HG02678 (cell line): ENCODE measurements around the gene KLHL22.
"Not testable (repeated sequence)": the region's sequence is repeated elsewhere in the genome, so short reads cannot be mapped to it uniquely, and the experiment has no call there.

Experiments
- ATAC-seq: cut with Tn5 transposase; IDR thresholded peaks from one replicate; pipeline ENCODE4 v1.9.1; 2021; ENCODE audit warnings: mild to moderate bottlenecking, moderate library complexity; ENCODE audit not compliant: unreplicated experiment

The KLHL22 gene

DNA sequence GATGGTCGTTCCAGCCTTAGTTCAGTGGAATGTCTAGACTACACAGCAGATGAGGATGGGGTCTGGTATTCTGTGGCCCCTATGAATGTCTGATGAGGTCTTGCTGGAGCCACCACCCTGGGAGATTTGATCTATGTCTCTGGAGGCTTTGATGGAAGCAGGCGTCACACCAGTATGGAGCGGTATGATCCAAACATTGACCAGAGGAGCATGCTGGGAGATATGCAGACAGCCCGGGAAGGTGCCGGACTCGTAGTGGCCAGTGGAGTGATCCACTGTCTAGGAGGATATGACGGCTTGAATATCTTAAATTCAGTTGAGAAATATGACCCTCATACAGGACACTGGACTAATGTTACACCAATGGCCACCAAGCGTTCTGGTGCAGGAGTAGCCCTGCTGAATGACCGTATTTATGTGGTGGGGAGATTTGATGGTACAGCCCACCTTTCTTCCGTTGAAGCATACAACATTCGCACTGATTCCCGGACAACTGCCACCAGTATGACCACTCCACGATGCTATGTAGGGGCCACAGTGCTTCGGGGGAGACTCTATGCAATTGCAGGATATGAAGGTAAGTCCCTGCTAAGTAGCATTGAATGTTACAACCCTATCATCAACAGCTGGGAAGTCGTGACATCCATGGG lies 44.3 kb downstream of the KLHL22 start:
- not testable (repeated sequence) for ATAC-seq

DNA sequence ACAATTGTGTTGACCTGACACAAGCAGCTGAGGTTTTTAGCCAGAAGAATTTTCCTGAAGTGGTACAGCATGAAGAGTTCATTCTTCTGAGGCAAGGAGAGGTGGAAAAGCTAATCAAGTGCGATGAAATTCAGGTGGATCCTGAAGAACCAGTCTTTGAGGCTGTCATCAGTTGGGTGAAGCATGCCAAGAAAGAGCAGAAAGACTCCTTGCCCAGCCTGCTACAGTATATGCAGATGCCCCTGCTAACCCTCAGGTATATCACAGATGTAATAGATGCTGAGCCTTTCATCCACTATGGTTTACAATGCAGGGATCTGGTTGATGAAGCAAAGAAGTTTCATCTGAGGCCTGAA lies 45.1 kb downstream of the KLHL22 start:
- ATAC-seq = no peak

DNA sequence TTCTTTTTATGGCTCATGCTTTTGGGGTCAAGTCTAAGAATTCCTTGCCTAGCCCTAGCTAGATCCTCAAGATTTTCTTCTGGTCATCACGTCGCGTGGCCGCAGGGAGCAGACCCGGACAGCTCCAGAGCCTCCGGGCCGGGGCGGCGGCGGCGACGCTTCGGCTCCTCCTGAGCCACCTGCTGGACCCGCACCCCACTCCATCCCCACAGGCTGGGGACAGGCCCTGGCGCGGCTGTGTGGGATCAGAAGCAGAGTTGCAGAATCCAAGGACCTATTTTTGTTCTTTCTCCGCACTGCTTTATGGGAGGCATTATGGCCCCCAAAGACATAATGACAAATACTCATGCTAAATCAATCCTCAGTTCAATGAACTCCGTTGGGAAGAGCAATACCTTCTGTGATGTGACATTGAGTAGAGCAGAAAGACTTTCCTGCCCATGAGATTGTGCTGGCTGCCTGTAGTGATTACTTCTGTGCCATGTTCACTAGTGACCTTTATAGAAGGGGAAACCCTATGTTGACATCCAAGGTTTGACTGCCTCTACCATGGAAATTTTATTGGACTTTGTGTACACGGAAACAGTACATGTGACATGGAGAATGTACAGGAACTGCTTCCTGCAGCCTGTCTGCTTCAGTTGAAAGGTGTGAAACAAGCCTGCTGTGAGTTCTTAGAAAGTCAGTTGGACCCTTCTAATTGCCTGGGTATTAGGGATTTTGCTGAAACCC lies 45.6 kb downstream of the KLHL22 start:
- ATAC-seq = no peak

DNA sequence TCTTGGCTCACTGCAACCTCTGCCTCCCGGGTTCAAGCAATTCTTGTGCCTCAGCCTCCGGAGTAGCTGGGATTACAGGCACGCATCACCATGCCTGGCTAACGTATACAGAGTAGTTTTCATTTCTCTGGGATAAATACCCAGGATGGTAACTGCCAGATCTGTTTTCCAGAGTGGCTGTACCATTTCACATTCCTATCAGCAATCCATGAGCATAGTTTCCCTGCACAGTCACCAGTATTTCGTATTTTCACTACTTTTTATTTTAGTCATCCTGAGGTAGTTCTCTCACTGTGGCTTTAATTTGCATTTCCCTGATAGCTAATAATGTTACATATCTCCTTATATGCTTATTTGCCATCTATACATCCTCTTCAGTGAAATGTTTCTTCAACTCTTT lies 47.0 kb downstream of the KLHL22 start:
- no peak for ATAC-seq

- no peak for ATAC-seq
These were observed 49.1 kb downstream of the KLHL22 start for GRCh38 chr22:20446383-20446970.

GRCh38 chr22:20444325-20444724 lies 51.3 kb downstream of the KLHL22 start:
- no peak for ATAC-seq

DNA sequence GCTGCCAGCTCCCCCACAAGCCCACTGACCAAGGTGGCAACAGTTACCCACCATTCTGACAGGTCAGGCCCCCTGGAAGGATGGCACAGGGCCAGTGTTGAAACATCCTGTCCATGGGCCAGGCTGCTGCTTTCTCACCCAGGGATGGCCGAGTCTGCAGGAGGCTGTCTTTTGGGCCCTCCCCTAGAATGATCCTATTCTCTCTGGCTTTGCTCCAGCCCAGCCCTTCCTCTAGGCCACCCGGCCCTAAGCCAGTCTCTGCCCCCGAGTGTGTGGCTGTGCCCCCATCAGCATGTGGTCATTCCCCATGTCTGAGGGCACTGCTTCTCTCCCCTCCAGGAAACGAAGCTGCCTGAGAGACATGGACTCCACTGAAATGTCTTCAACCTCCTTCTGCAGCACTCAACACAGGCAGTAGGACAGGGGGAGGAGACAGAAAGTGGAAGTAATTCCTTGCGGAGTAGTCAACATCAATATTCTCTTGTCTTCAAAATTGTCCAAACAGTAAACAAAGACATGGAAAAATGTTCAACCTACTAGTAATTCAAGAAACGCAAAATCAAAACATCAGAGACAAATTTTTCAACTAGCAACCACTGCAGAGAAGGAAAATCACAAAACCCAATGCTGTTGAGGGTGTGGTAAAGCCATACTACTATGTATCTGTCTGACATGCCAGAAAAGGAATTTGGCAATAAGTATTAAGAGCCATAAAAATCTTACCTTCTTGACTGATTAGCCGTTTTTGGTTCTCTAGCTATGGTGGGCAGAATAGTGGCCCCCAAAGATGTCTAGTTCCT lies 52.9 kb downstream of the KLHL22 start:
- ATAC-seq = no peak

GRCh38 chr22:20441631-20442484 lies 53.7 kb downstream of the KLHL22 start:
- ATAC-seq = no peak

GRCh38 chr22:20440637-20441591 lies 54.7 kb downstream of the KLHL22 start:
- no peak for ATAC-seq

DNA sequence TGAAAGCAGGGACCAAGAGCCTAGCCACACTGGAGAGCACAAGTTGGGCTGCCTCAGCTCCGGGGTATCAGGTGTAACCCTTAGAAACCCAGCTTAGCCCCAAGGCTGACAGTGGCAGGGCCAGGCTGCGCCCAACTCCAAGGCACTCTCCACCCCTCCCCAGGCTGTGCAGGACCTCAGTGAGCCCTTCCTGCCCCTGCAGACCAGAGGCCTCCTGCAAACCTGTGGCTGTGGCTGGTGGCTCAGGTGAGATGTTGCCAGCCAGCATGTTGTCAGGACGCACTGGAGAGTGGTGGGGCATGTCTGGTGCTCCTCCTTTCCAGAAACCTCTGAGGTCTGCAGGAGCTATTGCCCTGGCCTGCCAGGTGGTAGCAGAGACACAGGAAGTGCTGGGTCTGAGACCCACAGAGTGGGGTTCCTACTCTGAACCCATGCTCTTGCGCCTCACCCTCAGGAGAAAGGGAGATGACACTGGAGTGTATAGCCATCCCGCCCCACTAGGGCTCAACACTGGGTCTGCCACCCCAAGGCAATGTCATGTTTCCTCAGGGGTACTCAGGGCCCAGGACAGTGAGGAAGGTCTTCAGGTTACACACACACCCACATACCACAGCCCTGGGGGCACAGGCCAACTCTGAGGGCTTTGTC lies 55.5 kb downstream of the KLHL22 start:
- no peak for ATAC-seq

- ATAC-seq = no peak
These were observed 56.1 kb downstream of the KLHL22 start for GRCh38 chr22:20439556-20439927.

- no peak for ATAC-seq
These were observed 56.7 kb downstream of the KLHL22 start for GRCh38 chr22:20438678-20439492.

GRCh38 chr22:20438427-20438677 lies 57.2 kb downstream of the KLHL22 start:
- ATAC-seq = no peak

DNA sequence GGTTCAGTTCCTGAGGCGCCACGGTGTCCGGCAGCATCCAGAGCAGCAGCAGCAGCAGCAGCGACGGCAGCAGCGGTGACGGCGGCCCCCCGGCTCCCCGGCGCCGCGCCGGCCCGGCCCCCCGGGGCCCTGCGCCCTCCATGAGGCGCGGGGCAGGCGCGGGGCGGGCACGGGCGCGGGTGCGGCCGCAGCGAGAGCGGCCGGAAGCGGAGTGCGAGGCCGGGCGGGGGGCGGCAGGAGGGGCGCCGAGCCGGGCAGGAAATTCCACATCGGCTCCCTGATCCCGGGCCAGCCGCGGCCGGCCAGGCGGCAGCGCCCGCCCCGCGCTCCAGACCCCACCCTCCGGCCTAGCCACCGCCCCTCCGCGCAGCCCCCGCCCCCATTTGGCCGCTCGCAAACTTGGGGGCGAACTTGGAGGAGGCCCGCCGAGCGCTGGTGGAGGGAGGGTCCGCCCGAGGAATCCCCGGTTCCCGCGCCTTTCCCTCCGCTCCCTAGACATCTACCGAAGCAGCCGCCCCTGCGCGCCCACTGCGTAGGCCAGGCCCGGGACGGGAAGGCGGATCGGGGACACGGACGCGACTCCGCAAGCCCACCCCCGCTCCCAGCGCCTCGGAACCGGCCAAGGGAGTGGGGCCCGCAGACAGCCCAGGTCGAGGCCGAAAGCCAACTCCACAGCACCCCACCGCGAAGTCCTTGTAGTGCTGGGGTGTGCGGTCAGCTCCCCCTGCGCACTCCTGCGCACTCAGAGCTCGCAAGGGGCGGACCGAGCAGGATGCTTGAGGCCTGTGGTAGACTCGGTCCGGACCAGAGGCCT lies 57.8 kb downstream of the KLHL22 start, which contains the start of gene SCARF2:
Gene SCARF2, minus strand, starts transcription at position 213 of the 814 bp plus-strand sequence. Its CDS starts 71 bp downstream, at position 142.
- ATAC-seq = no peak

DNA sequence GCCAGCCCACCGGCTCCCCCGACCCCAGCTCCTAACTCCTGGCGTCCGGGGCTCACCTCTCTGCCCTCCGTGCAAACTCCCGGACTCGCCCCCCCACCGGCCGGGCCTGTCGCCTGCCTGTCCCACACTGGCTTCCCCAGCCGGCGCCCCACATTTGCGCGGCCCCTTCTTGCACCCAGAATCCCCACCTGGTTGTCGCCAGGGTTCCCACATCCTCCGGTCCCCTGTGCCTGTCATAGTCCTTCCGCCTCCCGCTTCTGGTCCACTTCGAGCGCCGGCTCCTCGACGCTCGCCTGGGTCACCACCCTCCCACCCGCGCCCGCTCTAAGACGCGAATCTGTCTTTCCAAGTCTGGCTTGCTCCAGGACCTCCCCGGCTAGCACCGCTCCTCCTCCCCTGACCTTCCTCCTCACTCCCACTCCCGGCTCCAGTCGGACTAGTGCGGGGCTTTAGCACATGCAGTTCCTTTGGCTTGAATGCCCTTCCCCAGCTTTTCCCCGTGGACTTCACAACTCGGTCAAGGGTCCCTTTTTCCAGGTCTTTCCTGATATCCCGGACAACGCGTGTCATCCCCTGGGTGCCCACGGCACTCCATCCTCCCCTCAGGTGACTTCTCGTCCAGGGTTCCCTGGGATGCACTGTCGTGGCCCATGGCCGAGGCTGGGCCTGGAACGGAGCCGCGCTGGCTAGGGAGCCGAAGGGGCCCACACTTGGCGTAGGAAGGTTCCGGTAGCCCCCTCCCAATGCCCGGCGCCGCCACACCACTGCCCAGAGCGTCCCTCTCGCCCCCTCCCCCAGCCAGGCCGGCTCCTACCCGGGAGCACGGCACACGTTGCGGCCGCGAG lies 58.6 kb downstream of the KLHL22 start:
- ATAC-seq = no peak

DNA sequence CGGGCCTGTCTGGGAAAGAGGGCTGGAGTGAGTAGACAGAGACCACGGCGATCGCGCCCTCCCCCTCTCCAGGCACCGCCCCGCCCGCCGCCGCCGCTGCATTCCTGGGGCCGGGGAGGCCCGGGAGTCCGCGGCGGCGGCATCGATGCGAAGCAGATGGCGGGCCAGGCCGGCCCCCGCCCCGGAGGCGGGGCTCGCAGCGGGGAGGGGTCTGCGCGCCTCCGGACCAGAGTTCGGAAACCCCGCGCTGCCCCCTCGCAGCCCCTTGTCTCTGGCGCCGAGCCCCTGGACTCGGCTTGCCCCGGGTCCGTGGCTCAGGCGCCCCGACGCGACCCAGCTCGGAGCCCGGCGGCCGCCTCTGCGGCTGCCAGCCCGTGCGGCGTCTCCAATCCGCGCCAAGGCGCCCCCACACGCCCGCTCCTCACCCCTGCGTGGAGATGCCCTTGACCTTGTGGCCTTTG lies 59.3 kb downstream of the KLHL22 start:
- no peak for ATAC-seq
